PFSK-1 (cell line): ENCODE results near the gene DMRT2.

Experiments used
- POLR2AphosphoS5 ChIP-seq: IDR thresholded peaks from 2 replicates; pipeline ENCODE4 v1.6.1; 2012; ENCODE audit warnings: low read depth, mild to moderate bottlenecking, control low read depth, low read length, moderate library complexity
- SIN3A ChIP-seq: IDR thresholded peaks from 2 replicates; pipeline ENCODE4 v1.6.1; 2012; ENCODE audit warnings: mild to moderate bottlenecking, low read length, moderate library complexity, borderline replicate concordance; ENCODE audit not compliant: insufficient read depth

DNA sequence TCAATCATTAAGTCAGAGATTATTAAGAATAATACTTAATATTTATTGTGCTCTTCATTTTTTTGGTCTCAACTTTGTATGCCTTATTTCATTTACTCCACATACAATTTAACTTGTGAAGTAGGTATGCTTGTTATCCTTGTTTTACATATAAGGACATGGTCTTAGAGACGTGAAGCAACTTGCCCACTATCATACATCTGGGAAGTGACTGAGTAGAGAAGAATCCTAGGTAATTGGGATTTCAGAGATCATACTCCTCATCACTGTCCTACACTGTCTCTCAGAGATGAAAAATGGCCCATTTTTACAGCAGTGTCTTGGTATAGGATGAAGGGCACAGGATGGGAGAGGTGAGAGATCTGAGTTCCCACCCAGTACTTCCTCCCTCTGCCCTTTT lies 23.3 kb downstream of the DMRT2 start:
- no peak for TF ChIP-seq POLR2AphosphoS5
- TF ChIP-seq SIN3A = no peak
